ENCODE measurements around the gene EFCAB12.
"Not testable (repeated sequence)": the region's sequence is repeated elsewhere in the genome, so short reads cannot be mapped to it uniquely, and the experiment has no call there.

Gene EFCAB12

GRCh38 chr3:129402210-129402609 lies 26.2 kb downstream of the EFCAB12 start:
- no peak for DNase-seq (ENCODE audit: low read depth, low spot score)
- no peak overlapping the region for H3K27ac ChIP-seq

GRCh38 chr3:129399895-129400357 lies 28.5 kb downstream of the EFCAB12 start:
- peak overlapping the region; percentile 73 for H3K27ac ChIP-seq
- DNase-seq (ENCODE audit: low read depth, low spot score) = no peak

- DNase-seq (ENCODE audit: low read depth, low spot score) = peak; percentile 87
- H3K27ac ChIP-seq = peak overlapping the region; percentile 73
Measured at GRCh38 chr3:129399145-129399894, 29.1 kb downstream of the EFCAB12 start.

DNA sequence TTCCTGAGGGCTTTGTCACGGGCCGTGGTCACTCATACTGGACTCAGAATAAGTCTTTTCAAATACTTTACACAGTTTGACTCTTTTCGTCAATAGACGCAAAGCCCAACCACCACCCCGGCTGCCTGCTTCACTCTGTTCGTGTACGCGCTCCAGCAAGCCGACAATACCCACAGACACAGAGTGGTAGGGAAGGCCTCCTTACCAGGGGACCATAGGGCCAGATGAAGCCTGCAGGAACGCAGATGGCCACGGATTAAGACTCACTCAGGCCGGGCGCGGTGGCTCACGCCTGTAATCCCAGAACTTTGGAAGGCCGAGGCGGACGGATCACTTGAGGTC lies 29.7 kb downstream of the EFCAB12 start:
- H3K27ac ChIP-seq = peak overlapping the region; percentile 73
- DNase-seq (ENCODE audit: low read depth, low spot score) = no peak

GRCh38 chr3:129393760-129394564 lies 34.5 kb downstream of the EFCAB12 start:
- not testable (repeated sequence) for H3K27ac ChIP-seq; DNase-seq (ENCODE audit: low read depth, low spot score)

DNA sequence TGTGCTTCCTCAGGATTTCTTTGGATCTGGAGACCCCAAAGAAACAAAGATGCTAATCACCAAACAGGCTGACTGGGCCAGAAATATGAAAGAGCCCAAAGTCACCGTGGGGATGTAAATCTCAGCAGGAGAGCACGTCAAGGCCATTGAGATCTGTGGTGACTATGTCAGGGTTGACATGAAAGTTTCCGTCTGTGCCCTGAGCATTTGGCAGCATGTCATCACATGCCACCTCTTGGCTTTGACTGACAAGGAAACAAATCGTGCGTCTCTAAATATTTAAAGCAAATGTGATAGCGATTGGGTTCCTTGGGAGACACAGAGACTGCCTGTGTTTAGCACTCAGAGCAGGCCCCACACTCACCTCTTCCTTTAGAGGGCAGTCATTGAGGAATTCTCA lies 35.2 kb downstream of the EFCAB12 start:
- H3K27ac ChIP-seq = no peak overlapping the region
- no peak for DNase-seq (ENCODE audit: low read depth, low spot score)

GRCh38 chr3:129392106-129392887 lies 36.1 kb downstream of the EFCAB12 start:
- DNase-seq (ENCODE audit: low read depth, low spot score) = not testable (repeated sequence)

GRCh38 chr3:129391583-129391982 lies 36.9 kb downstream of the EFCAB12 start:
- DNase-seq (ENCODE audit: low read depth, low spot score); H3K27ac ChIP-seq: not testable (repeated sequence)

More at GRCh38 chr3:129392106-129392887, 36.1 kb downstream of the EFCAB12 start:
- not testable (repeated sequence) for H3K27ac ChIP-seq

GRCh38 chr3:129389572-129389937 lies 38.9 kb downstream of the EFCAB12 start:
- H3K27ac ChIP-seq = peak overlapping the region; percentile 14
- DNase-seq (ENCODE audit: low read depth, low spot score) = no peak

DNA sequence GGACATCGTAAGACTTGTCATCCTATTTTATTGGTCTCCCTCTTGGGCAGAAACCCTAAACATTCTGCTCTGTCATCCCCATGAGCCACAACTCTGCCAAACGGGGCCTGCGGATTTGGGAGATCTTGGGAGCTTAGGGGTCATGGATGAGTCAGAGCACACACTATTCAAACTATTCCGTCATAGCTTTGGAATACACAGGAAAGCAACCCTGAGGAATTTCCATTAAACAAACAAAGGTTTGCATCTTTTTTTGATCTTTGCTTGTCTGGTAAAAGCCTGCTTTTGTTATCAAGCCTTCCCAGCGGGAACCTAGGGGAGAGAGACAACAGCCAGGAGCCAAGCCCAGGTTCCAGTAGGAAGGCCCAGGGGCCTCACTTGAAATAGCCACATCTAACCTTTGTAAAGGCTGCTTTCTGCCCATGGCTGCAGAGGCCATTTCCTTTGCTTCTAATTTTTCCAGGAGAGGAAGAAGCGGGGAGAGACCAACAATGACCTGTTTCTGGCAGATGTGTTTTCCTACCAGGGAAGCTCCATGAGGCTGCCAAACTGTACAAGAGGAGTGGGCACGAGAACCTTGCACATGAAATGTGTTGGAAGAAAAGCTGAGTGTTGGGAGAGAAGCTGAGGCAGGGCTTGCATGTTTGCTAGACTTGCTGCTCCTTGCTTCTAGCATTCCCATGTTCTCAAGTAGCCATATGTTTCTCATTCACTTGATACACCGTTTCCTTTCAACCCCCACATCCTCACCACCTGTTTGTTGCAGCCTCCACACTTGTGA lies 39.5 kb downstream of the EFCAB12 start:
- DNase-seq (ENCODE audit: low read depth, low spot score) = not testable (repeated sequence)
- peak overlapping the region; percentile 14 for H3K27ac ChIP-seq

- DNase-seq (ENCODE audit: low read depth, low spot score) = no peak
- H3K27ac ChIP-seq = no peak overlapping the region
Measured at GRCh38 chr3:129387487-129387886, 40.9 kb downstream of the EFCAB12 start.

GRCh38 chr3:129386984-129387383 lies 41.5 kb downstream of the EFCAB12 start:
- DNase-seq (ENCODE audit: low read depth, low spot score) = no peak
- no peak overlapping the region for H3K27ac ChIP-seq

DNA sequence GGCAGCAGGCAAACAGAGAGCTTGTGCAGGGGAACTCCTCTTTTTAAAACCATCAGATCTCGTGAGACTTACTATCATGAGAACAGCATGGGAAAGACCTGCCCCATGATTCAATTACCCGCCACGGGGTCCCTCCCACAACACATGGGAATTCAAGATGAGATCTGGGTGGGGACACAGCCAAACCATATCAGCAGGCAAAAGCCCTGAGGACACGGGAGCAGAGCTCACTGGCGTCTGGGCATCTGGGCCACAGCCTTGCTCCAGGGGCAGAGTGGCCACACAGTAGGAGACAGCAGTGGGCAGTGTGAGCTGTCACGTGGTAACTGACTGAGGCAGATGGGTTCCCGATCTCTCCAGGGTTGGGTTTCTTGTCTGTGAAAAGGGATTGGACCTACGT lies 42.9 kb downstream of the EFCAB12 start:
- H3K27ac ChIP-seq; DNase-seq (ENCODE audit: low read depth, low spot score): not testable (repeated sequence)

DNA sequence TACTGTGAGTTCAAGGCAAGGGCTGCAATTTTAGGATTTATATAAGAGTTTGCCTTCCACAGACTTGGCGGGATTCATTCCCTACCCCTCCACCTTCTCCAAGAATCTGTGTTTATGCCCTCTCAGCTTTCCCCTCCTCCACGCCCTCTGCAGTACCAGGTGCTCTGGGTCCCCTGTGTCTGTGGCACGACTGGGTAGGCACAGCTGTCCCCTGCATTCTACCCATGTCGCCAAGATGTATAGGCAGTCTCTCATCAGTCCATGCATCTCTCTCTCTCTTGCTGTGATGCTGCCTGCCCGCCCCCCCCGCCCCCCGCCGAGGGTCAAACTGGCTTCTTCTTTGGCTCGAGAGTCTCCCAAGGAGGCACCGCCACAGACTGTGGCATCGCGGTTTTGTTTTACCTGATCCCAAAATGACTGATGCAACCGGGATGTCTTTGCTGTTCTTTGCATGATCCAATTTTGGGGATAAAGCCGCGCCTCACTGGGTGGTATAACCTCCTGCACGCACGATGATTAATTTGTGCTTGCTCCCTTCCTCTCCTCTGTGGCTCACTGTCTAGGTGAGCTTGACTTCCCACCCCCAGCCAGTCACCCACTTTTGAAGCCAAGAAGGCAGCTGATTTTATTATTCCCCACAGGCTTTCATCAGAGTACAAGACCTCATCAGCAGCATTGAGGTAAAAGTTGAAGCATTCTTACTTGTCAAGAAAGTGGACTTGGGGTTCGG lies 43.7 kb downstream of the EFCAB12 start:
- DNase-seq (ENCODE audit: low read depth, low spot score) = no peak

GRCh38 chr3:129384103-129384502 lies 44.3 kb downstream of the EFCAB12 start:
- DNase-seq (ENCODE audit: low read depth, low spot score); H3K27ac ChIP-seq: not testable (repeated sequence)

More for the DNA sequence above, 43.7 kb downstream of the EFCAB12 start:
- no peak overlapping the region for H3K27ac ChIP-seq

DNA sequence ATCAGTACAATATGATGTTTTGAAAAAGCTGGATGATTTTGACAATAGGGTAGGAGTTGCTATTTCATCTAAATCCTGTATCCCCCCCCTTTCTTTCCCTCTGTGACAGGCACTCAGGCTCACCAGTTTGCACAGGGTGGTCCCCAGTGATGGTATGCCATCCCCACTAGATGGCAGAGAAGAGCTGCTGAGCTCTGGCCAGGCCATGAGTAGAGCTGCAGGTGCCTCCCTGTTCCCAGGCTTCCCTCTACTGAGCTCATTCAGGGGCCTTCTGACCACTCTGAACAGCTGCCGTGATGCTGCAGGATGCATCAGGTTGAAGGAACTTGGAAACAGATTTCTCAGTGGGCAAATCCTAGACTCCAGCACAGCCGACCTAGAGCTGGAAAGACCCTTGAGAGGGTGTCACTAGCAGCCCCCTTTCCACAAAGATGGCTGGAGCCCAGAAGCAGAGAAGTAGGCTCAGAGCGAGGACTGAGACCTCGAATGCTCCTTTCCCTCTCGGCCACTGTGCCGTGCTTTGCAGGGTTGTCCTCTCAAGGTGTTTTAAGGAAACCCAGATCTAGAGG lies 45.1 kb downstream of the EFCAB12 start:
- no peak overlapping the region for H3K27ac ChIP-seq
- DNase-seq (ENCODE audit: low read depth, low spot score) = no peak

DNA sequence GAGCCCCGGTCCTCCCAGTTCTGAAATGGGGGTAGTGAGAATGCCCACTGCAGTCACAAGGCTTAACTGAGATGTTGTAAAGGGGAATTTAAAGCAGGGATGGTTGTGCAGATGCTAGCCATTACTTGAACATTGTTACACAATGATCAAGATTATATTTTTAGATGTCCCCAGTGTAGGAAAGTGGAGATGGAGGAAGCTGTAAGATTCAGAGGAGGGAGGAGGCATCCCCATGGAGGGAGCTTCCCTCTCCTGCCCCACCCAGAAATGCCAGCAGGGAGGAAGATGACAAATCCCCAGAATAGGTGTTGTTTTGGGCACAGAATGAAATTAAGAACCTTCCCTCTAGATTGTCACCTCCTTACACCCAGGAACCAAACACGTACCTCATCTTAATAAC lies 46.1 kb downstream of the EFCAB12 start:
- no peak for DNase-seq (ENCODE audit: low read depth, low spot score)
- H3K27ac ChIP-seq = no peak overlapping the region

GRCh38 chr3:129379582-129380358 lies 48.7 kb downstream of the EFCAB12 start:
- H3K27ac ChIP-seq = no peak overlapping the region
- no peak for DNase-seq (ENCODE audit: low read depth, low spot score)

All from epithelial cell of prostate (primary cell).